NCI-H187 (cell line): ENCODE measurements around the gene TMEM151B.
A peak's percentile ranks its signal among the peaks of the same experiment; 100 is the strongest.

Experiments
- DNase-seq, 2 experiments: peaks; one replicate each; lab custom pipeline; 2025; lab: John Stamatoyannopoulos, UW

TMEM151B gene

DNA sequence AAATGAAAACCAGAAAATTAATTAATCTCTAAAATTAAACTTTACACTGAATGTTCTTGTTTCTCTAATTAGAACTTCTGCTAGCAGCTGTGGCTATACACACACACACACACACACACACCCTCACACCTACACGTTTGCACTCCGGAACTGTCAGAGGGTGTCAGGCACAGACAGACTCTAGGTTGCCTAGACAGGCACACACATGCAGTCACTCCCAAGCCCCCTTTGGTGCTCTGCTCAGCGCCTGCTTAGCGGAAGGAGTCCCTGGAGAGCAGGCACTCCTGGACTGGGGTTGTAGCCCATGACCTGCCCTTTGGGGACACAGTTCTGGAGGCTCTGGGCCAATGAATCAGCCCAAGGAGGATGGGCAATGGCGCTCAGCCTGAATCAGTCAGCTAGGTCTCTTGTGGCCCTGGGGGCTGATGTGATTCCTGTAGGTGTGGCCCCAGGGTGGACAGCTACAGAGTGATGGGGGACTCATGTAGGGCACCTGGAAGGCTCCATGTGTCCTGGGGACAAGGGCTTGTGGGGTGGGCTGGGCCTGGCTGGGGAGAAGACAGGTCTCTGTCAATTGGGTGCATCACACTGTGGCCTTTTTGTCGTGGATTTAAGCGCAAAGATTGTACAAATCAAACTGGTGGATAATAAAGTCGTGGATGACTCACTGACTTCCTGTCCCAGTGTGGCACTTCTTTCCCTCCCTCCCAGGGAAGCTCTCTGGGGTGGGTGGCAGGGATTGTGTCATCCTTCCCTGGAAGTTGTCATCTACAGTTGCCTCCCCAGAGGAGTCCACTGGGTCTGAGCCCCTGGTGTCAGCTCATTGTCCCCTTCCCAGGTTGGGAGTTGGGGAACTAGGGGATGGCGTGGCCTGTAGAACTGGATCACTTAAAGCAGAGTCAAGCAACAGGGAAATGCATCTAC, 8.8 kb downstream of the TMEM151B start:
- no peak for DNase-seq

DNA sequence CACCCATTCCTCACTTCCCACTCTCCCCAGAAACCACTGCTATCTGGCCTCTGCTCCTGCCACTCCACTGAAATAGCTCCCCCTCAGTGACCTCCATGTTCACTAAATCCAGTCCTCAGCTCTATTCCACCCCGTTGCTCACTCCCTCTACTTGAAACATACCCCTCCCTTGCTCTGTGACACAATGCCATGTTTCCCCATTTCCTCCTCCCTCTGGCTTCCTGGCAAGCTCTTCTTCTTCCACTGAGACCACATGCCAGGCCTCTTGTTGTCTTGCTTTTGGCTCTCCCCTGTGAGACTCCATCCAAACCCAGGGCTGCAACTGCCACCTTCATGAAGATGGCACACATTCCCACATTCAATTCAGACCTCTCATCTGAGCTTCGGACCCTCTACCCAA, 13.9 kb downstream of the TMEM151B start:
- no peak for DNase-seq

DNA sequence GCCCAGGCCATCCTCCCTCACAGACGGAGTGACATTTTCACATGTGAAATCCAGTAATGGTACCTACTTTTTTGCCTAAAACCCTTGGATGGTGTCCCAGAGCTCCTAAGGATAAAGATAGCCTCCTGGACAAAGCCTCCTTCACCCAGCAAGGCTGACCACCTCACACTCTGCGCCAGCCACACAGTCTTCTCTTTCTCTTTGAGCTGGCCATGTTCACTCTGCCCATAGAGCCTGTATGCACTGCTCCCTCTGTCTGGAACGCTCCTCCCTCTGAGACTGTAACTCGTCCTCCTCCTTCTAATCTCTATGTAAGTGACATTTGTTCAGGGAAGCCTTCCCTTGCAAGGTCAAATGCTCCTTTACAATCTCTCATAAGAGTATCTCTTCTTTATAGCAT, 14.6 kb downstream of the TMEM151B start:
- no peak for DNase-seq

DNA sequence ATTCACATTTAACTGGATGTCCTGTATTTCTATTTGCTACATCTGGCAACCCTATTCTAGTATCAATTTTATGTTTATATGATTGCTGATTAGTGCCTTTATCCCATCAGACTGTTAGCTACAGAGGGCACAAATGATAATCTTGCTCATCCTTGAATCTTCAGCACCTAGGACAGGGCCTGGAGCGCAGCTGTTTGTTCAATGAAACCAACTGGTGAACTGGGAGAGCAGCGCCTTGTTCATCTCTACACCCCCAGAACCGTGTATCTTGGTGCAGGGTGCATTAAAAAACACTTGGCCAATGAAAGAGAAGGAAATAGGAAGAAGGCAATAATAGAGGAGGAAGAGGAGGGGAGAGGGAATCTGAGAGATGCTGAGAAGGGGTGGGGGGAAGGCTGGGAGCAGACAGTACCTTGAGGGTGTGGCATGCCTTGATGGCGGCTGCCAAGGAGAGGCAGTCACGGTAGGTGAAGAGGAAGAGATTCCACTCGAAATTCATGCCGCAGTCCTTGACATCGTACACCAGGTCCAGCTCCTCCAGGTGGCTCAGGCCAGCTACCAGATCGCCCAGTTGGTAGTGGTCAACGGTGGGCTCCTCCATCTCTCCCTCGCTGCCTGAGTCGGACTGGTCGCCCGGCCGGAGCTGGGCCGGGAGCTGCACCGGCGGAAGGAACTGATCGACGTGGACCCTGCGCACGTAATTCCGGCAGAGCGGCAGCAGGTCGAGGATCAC, 15.5 kb downstream of the TMEM151B start:
- DNase-seq, result no peak

DNA sequence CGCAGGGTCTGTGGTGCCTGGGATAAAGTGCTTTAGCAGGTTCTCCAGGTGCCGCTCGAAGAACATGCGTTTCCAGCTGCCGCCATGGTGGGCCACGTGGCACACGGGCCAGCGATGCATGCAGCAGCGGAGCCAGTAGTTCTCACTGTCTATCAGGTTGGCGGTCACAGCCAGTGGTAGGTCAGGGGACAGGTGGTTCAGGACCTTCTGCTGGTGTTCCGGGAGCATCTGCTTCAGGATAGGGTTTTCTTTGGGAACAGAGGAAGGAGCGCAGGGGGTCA, 16.0 kb downstream of the TMEM151B start:
- DNase-seq, result no peak

DNA sequence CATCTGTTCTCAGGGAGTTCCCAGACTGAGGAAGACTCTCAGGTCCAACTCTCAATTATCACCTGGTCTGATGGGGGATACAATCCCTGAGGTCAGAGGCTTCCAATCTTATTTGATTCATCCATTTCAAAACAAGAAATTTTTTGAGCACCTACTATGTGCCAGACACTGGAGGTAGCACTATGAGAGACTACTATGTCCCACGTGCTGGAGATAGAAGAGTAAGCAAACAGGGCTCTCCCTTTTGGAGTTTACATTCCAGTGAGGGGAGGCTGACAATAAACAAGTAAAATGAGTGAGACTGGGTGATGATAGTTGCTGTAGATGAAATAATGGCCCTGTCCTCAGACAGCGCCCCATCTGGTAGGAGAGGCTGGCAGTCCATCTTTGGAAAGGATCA, 16.5 kb downstream of the TMEM151B start:
- no peak for DNase-seq

DNA sequence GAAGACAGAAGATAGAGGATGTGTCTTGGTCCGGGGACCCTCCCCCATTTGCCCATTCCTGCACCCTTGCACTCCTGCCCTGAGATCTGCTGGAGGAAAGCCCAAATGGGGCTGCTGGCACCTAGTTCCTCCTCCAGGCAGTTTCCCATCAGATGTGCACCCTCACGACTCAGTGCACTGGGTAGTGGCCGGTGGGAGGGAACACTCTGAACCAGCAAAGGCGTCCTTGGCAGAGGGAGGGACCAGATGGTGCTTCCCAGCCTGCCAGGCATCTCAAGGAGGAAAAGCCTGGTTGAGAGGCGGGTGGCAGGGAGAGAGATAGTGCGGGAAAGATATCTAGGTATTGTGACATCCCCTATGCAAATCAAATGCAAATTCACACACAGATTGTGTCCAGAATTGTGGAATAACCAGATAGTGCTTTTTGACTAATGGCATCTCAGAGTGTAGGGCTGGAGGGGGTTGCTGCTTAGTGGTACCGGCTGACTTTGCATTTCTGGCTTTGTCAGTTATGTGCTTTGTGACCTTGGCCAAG, 19.5 kb downstream of the TMEM151B start:
- DNase-seq, result no peak

DNA sequence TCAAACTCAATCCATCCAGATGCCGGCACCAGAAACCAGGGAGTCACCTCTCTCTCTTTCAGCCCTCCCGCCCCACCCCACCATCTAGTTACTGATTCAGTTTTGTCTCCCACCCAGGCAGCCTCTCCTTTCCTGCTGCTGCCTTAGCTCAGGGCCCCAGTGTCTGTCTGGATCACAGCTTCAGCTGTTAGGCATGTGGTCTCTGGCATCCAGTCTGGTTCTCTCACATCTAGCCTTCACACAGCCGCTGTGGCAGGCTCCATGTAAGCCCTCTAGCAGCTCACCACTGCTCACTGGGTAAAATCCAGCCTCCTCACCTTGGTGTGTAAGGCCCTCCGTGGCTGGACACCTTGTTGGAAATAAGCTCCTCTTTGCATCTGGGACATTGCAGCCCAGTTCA, 21.6 kb downstream of the TMEM151B start:
- DNase-seq, result no peak

DNA sequence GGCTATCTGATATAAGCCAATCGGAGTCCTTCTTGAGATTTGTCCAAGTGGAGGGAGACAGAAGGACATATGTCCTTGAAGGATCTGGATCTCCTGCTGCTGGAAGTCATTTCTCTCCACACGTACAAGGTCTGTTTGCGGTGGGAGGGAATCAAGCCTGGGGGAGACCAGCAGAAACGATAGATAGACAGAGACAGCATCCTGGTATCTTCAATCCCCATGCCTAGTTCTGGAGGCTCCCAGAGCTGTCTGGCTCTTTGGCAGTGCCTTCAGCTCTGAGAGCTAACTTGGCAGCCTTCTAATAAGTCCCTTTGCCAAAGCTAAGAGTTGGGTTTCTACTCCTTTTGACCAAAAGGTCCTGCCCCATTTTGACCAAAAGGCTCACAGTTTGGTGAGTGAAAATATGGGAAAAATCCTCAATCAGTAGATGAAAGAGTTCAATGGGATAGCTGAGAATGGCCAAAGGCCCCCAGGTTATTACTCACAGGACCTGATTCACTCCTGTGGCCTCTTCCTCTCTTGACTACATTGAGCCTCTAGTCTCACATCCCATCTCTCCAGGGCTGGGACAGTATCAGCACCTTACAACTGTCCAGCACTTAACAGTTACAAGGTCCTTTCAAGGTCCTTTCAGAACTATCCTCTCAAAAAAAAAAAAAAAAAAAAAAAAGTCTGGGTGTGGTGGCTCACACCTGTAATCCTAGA, 22.6 kb downstream of the TMEM151B start:
- no peak for DNase-seq

DNA sequence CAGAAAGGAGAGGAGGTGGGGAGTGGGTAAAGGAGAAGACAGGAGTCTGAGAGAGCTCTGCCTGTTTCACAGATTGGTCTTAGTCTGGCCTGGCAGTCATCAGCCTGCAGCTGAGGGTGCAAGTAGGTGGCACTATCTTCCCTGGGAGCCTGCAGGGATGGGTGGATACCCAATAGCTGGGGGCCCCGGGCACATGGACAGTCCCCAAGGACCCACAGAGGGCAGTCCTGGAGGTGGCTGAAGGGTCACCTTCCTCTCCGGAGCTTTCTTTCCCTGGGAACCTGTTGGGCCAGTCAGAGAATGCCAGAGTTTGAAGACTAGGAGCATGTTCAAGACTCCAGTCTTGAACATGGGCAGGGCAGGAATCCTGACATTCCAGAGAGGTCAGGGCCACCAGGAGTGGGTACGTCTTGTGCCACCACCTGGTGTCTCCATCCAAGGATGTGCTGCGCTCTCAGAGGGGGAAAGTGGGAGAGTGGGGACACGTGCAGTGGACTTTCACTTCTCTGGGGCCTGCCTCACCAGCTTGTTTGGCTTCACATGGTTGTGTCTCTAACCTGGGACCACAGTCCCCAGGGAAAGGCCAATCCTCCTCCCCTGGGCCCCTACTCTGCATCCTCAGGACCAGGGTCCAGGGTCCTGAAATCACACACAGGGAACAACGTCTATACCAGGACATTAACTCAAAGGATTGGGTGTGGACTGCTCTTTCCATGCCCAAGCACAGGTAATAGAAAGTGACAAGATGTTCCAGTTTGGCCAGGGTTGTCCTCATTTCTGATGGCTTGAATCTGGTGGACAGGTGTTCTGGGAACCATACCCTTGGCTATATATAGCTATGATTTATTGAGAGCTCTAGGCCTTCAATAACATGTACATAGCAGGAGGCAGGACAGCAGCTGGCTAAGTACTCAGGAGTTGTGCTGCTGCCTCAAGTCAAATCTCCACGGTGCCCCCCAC, 24.9 kb downstream of the TMEM151B start:
- DNase-seq, result no peak

DNA sequence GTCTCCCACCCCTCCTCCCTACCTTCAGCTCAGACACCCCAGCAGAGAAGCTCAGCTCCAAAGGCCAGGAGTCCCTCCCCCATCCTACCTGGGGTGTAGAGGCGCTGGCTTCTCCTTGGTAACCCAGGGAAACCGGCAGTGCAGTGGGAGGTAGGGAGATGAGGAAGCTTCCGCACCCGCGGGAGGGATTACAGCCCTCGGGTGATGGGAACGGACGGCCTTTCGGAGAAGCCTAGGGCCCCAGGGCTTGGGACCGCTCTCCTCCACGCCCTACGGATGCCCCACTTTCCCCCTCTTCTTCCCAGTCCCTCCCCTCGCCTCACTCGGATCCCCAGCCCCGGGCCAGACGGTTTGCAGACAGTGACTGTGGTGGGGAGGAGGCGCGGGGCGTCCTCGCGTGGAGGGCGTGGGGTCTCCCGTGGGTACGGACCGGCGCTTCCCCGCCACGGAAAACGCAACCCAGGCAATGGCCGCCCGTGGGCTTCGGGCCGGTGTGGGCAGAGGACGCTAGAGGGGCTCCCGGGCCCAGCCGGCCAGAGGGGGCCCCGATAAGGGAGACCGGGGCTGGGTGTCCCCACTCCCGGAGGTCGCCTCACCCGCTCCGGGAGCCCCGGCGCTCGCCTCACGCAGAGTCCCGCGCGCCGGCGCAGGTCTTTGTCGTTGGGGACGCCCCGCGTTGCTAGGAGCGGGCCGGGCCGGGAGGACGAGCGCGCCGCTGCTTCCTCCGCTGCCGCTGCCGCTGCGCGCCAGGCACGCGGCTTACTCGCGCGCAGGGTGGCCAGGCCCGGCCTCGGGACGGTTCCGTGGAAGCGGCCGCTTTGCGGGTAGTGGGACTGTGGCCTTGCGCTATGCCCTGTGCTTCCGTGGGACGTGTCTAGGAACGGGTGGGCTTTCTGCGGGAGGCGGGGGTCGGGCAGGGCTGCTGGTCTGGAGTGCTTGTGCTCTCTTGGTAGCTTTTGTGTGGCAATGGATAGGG, 27.1 kb downstream of the TMEM151B start:
- peak in 1 of 2 experiments; percentile 4 for DNase-seq

DNA sequence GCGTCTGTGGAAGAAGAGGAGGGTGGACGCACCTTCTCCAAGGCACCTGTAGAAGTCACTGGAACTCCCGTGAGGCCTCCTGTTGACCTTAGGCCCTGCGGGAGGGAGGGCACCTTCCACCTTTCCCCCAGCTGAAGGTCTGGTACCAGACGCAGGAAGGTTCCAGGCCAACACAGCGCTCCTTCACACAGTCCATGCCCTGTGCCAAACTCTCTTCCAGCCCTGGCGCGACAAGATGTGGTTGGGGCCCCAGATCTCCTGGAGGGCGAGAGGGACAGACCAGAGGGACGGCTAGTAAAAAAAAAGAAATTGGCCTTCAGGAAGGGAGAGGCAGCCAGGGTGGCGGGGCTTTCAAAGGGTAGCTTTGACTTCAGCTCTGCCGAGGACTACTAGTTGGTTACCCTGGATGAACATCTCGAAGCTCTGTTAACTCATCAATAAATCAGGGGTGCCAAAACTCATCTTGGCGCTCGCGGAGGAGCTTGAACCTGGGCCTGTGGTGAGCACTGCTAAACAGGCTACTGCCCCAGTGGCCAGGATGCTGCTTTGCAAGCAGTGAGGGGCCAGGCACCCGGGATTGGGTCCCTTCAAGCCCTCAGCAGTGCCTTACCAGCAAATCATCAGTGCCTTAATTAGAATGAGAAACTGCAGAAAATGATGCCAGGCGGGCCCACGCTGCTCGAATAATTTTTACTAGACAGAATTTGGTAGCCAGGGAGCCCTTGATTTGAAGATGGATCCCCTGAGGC, 28.0 kb downstream of the TMEM151B start:
- no peak for DNase-seq

DNA sequence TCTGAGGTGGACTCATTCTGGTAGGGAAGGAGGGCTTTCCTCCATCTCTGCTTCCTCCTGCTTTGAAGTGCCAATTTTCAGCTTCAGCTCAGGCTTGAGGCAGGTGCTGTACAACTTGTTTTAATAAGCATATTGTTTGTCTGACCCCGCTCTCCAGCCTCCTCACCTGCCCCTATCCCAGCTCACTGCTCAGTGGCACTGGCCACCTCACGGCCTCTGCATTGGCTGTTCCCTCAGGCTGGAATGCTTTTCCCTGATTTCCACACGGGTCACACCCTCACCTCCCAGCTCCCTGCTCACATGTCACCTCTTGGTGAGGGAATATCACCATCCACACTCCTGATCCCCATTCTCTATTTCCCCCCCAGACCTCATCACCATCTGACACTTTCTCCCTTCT, 28.6 kb downstream of the TMEM151B start:
- no peak for DNase-seq

DNA sequence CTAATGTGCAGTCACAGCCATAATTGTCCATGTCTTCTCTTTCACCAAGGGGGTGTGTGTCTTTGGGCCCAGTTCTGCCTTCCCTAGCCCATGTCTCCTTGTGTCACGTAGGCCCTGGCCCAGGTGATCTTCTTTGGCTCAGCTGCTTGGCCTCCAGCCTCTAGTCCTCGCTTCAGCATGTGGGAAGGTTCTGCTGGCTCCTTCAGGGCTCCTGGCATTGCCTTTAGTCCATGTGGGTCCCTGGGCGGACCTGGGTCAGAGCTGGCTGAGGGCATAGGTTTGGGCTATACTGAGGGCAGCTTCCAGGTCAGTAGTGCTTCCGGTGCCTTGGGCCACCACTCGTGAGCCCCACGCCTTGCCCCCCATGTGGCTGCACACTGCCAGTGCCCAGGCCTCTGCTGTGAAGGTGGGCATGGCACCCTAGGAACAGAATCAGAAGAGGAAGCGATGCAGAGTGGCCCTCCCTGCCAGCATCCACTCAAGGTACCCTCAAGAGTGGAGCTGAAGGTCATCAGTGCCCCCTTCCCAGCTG, 30.1 kb downstream of the TMEM151B start:
- DNase-seq, result no peak

DNA sequence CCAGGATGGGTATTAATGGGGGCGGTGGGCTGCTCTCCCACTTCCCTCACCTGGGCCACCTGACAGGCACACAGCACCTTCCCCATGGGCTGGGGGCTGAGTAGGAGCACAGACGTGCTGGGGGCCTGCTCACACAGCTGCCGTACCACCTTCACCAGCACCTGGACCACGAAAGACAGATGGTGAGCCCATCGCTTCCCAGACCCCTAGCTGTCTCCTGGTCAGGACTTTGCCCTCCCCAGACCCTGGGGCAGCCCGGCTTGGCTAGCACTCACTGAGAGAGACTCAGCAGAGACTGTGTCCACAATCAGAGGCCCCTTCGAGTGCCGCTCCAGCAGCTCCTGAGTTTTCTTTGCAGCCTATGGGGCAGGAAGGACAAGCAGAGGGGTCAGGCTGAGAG, 30.9 kb downstream of the TMEM151B start:
- DNase-seq, result no peak

DNA sequence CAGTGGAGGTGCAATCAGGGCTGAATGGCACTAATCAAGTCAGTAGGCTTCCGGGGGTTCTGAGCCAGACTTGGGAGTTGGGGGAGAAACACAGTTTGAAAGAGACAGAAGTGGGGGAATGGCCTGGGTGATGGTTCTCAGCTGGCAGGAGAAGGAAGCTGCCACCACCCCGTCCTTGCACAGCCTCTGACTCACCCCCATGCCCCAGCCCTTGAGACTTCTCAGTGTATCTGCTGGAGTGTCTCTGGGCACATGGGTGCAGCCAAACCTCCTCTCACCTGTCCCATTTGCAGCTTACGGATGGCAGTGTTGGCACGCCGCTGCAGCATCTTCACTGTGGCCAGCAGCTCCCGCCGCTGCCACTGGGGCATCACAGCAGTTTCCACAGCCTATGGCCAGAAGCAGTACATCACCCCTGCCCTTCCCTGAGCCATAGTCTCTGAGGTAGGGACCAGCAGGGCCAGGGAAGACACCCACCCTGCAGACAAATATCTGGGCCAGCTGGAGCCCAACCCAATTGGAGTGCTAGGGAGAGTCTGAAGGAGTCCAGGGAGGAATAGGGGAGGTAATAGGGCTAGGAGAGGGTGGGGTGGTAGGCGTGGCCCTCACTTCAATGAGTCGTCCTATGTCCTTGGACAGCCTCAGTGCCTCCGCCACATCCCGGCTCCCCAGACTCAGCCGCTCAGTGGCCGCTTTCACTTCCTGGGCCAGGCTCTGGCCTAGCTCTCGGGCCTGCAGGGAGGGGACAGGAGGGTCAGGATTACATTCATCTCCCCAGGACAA, 31.7 kb downstream of the TMEM151B start:
- no peak for DNase-seq

DNA sequence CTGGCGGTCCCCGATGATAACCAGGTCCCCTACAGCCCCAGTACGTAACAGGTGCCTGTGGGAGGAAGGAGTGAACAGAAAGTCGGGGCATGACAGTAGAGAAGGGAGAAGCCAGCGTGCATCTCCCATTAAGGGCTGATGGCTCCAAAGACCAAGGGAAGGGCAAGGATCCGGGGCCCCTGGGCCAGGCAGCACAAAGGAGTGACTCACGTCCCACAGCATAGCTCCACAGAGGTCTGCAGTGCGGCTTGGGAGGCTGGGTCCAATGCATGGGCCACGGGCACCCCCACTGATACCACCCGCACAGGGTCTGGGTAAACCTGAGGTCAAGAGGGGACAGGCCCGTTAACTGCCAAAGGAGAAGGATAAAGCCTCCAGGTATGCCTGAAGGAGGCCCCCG, 32.6 kb downstream of the TMEM151B start:
- DNase-seq, result no peak

DNA sequence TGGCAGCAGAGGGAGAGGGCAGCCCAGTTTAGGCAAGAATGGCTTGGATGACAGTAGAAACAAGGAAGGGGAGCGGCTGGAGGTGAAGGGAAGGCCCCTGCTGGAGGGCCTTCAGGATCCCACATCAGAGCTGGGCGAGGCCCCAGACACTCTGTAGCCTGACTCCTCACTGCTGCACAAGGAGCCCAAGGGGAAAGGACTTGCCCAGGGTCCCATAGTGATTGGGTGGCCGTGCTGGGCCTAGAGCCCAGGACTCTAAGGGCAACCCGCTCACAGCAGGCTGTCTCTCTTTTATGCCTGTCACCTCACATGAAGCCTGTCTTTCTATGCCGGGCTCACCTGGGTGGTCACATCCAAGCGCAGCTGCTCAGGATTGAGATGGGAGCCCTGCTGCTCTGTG, 33.6 kb downstream of the TMEM151B start:
- DNase-seq, result no peak
